Trophoblast cell (in vitro differentiated cells and primary cell): ENCODE data around the gene POC1A.

ENCODE experiments used
- DNase-seq, 2 donors: peaks; one replicate each; pipeline ENCODE4 v3.0.0-alpha.2; 2016
- H2AFZ ChIP-seq: 2 replicates; pipeline ENCODE4 v1.6.1; 2013; ENCODE audit warnings: low read length, moderate library complexity, mild to moderate bottlenecking; ENCODE audit not compliant: insufficient read depth, poor library complexity
- H2AK5ac ChIP-seq: 2 replicates; pipeline ENCODE4 v1.6.1; 2013; ENCODE audit warnings: mild to moderate bottlenecking, low read length
- H2BK120ac ChIP-seq: 2 replicates; pipeline ENCODE4 v1.6.1; 2013; ENCODE audit warnings: low read length, mild to moderate bottlenecking, moderate library complexity; ENCODE audit not compliant: insufficient read depth, poor library complexity
- H2BK12ac ChIP-seq: 2 replicates; pipeline ENCODE4 v1.6.1; 2013; ENCODE audit warnings: mild to moderate bottlenecking, low read length, moderate library complexity
- H2BK5ac ChIP-seq: 2 replicates; pipeline ENCODE4 v1.6.1; 2013; ENCODE audit warnings: low read length, low read depth, moderate library complexity, mild to moderate bottlenecking; ENCODE audit not compliant: poor library complexity
- H3K14ac ChIP-seq: 2 replicates; pipeline ENCODE4 v1.6.1; 2013; ENCODE audit warnings: mild to moderate bottlenecking, low read length
- H3K18ac ChIP-seq: 2 replicates; pipeline ENCODE4 v1.6.1; 2013; ENCODE audit warnings: mild to moderate bottlenecking, low read length
- H3K23ac ChIP-seq: 2 replicates; pipeline ENCODE4 v1.6.1; 2013; ENCODE audit warnings: low read length
- H3K27ac ChIP-seq: 2 replicates; pipeline ENCODE4 v1.5.1; 2013; ENCODE audit warnings: low read depth, mild to moderate bottlenecking, inconsistent platforms, low read length, moderate library complexity
- H3K27me3 ChIP-seq: 2 replicates; pipeline ENCODE4 v1.6.1; 2013; ENCODE audit warnings: inconsistent platforms, mild to moderate bottlenecking, low read length, moderate library complexity; ENCODE audit not compliant: insufficient read depth
- H3K36me3 ChIP-seq, 2 experiments: 1 replicate in 1 of 2; 2 replicates in 1 of 2; pipeline ENCODE4 v1.6.1; 2013; ENCODE audit warnings: low read length in 2 of 2, mild to moderate bottlenecking in 2 of 2, moderate library complexity in 1 of 2; ENCODE audit not compliant: insufficient read depth in 2 of 2, control insufficient read depth in 1 of 2
- H3K4ac ChIP-seq: 2 replicates; pipeline ENCODE4 v1.6.1; 2013; ENCODE audit warnings: low read depth, mild to moderate bottlenecking, low read length, moderate library complexity
- H3K4me1 ChIP-seq, 2 experiments: 1 replicate in 1 of 2; 2 replicates in 1 of 2; pipeline ENCODE4 v1.6.1; 2013; ENCODE audit warnings: low read length in 2 of 2, mild to moderate bottlenecking in 2 of 2, moderate library complexity in 1 of 2; ENCODE audit not compliant: insufficient read depth in 2 of 2, control insufficient read depth in 1 of 2
- H3K4me2 ChIP-seq: 2 replicates; pipeline ENCODE4 v1.6.1; 2013; ENCODE audit warnings: inconsistent platforms, mild to moderate bottlenecking, low read length, moderate library complexity
- H3K4me3 ChIP-seq: 2 replicates; pipeline ENCODE4 v1.5.1; 2013; ENCODE audit warnings: mild to moderate bottlenecking, low read depth, low read length, inconsistent platforms
- H3K79me1 ChIP-seq: one replicate; pipeline ENCODE4 v1.6.1; 2013; ENCODE audit warnings: low read length
- H3K79me2 ChIP-seq: 2 replicates; pipeline ENCODE4 v1.6.1; 2013; ENCODE audit warnings: low read length, mild to moderate bottlenecking; ENCODE audit not compliant: control insufficient read depth, insufficient read depth, poor library complexity
- H3K9ac ChIP-seq: 2 replicates; pipeline ENCODE4 v1.6.1; 2013; ENCODE audit warnings: mild to moderate bottlenecking, low read length
- H3K9me3 ChIP-seq: 2 replicates; pipeline ENCODE4 v1.6.1; 2013; ENCODE audit warnings: low read depth, mild to moderate bottlenecking, control low read depth, inconsistent platforms, low read length; ENCODE audit not compliant: insufficient read depth
- H4K12ac ChIP-seq: 2 replicates; pipeline ENCODE4 v1.6.1; 2013; ENCODE audit warnings: low read depth, mild to moderate bottlenecking, low read length, moderate library complexity
- H4K8ac ChIP-seq: 2 replicates; pipeline ENCODE4 v1.6.1; 2013; ENCODE audit warnings: low read depth, mild to moderate bottlenecking, low read length, moderate library complexity
- H4K91ac ChIP-seq: one replicate; pipeline ENCODE4 v1.6.1; 2013; ENCODE audit warnings: low read depth, mild to moderate bottlenecking, low read length, moderate library complexity
- WGBS: extraction: QIAGEN DNeasy Blood & Tissue Kit; methylation state at CpG from one replicate; pipeline ENCODE4 v1.1.7; 2013; ENCODE audit warnings: missing lambda C conversion rate; ENCODE audit not compliant: insufficient read length, insufficient coverage; ENCODE audit errors: extremely low coverage; 5-methylcytosine and 5-hydroxymethylcytosine counted together

The POC1A gene

DNA sequence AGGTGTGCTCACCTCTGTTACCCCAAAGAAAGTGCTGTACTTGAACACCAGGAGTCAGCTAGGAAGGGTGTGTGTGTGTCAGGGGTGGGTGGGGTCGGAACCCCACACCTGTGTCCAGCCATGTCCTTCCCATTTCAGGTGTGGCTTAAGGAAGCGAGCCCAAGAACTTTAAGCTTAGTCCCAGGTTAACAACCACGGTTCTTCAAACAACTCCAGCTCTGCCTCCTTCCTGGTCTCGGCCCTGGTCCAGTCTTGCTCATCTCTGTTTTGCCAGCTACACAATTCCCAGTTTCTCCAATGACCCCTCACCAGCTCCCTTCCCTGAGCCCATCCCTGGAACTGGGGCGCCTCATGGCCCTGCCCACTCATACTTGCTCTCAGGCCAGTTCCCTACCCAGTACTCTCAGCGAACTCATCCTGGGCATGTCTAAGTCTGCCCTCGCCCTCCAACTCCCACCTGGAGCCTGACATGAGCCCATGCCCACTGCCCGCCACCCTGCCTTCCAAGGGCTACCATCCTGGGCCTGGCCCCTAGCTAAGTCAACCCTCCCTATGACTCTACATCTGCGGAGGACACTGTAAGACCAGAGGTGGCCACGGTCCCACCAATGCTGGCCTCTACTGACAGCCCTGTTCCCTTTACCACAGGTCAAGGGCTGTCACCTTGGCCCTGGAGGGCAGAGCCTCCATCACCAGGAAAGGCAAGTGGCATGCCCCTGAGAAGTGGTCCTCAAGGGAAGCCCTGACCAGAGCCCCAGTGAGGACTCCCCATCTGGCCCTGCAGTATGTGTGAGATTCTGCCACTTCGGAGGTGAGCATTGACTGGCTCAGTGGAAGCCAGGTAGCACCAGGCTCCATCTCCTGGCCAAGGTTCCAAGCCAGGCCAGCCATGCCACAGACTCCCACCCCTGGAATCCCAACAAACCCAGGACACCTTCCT is 9.2 kb downstream of the POC1A start:
- Histone ChIP-seq H2BK120ac (no peak overlapping the region), H2AFZ (no peak overlapping the region), H4K91ac (no peak overlapping the region), H3K4ac (no peak overlapping the region), H3K27me3 (no peaks in the 10 kb centered on the region), H3K79me2 (no peaks in the 10 kb centered on the region), H3K4me3 (no peak overlapping the region), H3K23ac (no peak overlapping the region), H3K9ac (no peak overlapping the region), H3K14ac (no peak overlapping the region), H2BK12ac (no peak overlapping the region), H3K18ac (no peak overlapping the region), H3K4me1 (peaks cover 0 to 2% of the 10 kb centered on the region in 2 experiments), H4K12ac (no peak overlapping the region), H3K4me2 (no peak overlapping the region), H2AK5ac (no peak overlapping the region), H3K9me3 (peaks cover 2% of the 10 kb centered on the region), H3K36me3 (peaks cover 57 to 59% of the 10 kb centered on the region in 2 experiments), H2BK5ac (no peak overlapping the region), H3K79me1 (no peaks in the 10 kb centered on the region), H4K8ac (no peak overlapping the region), H3K27ac (no peak overlapping the region)
- WGBS, result no CpG with 5 or more reads among the region's 11 CpGs
- DNase-seq, result no peak

GRCh38 chr3:52144034-52144795 is 10.0 kb downstream of the POC1A start:
- Histone ChIP-seq H4K91ac (no peak overlapping the region), H3K23ac (no peak overlapping the region), H3K79me1 (no peaks in the 10 kb centered on the region), H2BK12ac (no peak overlapping the region), H3K4ac (no peak overlapping the region), H2AFZ (no peak overlapping the region), H3K4me1 (peaks cover 0 to 2% of the 10 kb centered on the region in 2 experiments), H3K9ac (no peak overlapping the region), H3K27me3 (no peaks in the 10 kb centered on the region), H4K8ac (no peak overlapping the region), H3K4me3 (no peak overlapping the region), H3K4me2 (no peak overlapping the region), H2BK120ac (no peak overlapping the region), H3K27ac (no peak overlapping the region), H2AK5ac (no peak overlapping the region), H3K9me3 (peaks cover 2% of the 10 kb centered on the region), H4K12ac (no peak overlapping the region), H3K14ac (no peak overlapping the region), H3K79me2 (no peaks in the 10 kb centered on the region), H3K18ac (no peak overlapping the region), H2BK5ac (no peak overlapping the region), H3K36me3 (peaks cover 48 to 50% of the 10 kb centered on the region in 2 experiments)
- DNase-seq, result peak; percentile 61 to 81
- WGBS, result no CpG with 5 or more reads among the region's 3 CpGs

DNA sequence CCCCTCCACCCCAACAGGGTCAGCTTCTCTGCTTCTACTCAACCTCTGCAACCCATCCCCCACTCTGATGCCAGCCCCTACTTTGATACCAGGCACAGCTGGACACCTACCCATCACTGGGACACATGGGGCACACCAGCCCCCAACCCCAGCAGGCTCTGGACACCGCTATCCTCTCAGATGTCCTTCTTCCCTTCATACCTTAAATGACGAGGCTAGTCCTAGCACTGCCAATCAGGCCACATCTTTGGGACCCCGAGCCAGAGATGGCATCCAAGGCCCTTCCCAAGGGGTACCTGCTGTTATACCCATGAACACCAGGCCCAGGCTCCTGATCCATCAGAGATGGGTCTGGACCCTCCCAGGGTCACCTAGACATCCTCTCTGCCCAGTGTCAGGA is 10.6 kb downstream of the POC1A start:
- H2BK12ac ChIP-seq, result no peak overlapping the region
- H3K4me1 ChIP-seq, result peaks cover 0 to 2% of the 10 kb centered on the region in 2 experiments
- H3K27me3 ChIP-seq, result no peaks in the 10 kb centered on the region
- H3K9ac ChIP-seq, result no peak overlapping the region
- no peak overlapping the region for H3K18ac ChIP-seq
- no peak overlapping the region for H3K4ac ChIP-seq
- H3K23ac ChIP-seq, result no peak overlapping the region
- no peaks in the 10 kb centered on the region for H3K79me1 ChIP-seq
- H3K4me2 ChIP-seq, result no peak overlapping the region
- WGBS, result no CpG with 5 or more reads among the region's 3 CpGs
- no peak overlapping the region for H2AK5ac ChIP-seq
- H4K12ac ChIP-seq, result no peak overlapping the region
- no peak overlapping the region for H2BK120ac ChIP-seq
- no peak overlapping the region for H3K27ac ChIP-seq
- H3K79me2 ChIP-seq, result no peaks in the 10 kb centered on the region
- no peak overlapping the region for H4K91ac ChIP-seq
- no peaks in the 10 kb centered on the region for H3K9me3 ChIP-seq
- H2AFZ ChIP-seq, result no peak overlapping the region
- H2BK5ac ChIP-seq, result no peak overlapping the region
- H3K36me3 ChIP-seq, result peaks cover 46 to 47% of the 10 kb centered on the region in 2 experiments
- no peak overlapping the region for H3K14ac ChIP-seq
- H3K4me3 ChIP-seq, result no peak overlapping the region
- H4K8ac ChIP-seq, result no peak overlapping the region
- DNase-seq, result no peak

- no peaks in the 10 kb centered on the region for H3K9me3 ChIP-seq
- H3K4me3 ChIP-seq, result no peak overlapping the region
- H3K9ac ChIP-seq, result no peak overlapping the region
- no peak overlapping the region for H3K4me2 ChIP-seq
- H4K8ac ChIP-seq, result no peak overlapping the region
- H2AFZ ChIP-seq, result no peak overlapping the region
- H2BK5ac ChIP-seq, result no peak overlapping the region
- no peak overlapping the region for H2BK120ac ChIP-seq
- no peak overlapping the region for H2AK5ac ChIP-seq
- H2BK12ac ChIP-seq, result no peak overlapping the region
- no peaks in the 10 kb centered on the region for H3K79me2 ChIP-seq
- peaks cover 0 to 2% of the 10 kb centered on the region in 2 experiments for H3K4me1 ChIP-seq
- H4K12ac ChIP-seq, result no peak overlapping the region
- H3K14ac ChIP-seq, result no peak overlapping the region
- no peak for DNase-seq
- WGBS, result no CpG with 5 or more reads among the region's 4 CpGs
- no peak overlapping the region for H3K23ac ChIP-seq
- H4K91ac ChIP-seq, result no peak overlapping the region
- H3K36me3 ChIP-seq, result peaks cover 45 to 49% of the 10 kb centered on the region in 2 experiments
- no peak overlapping the region for H3K18ac ChIP-seq
- H3K27me3 ChIP-seq, result no peaks in the 10 kb centered on the region
- H3K4ac ChIP-seq, result no peak overlapping the region
- no peaks in the 10 kb centered on the region for H3K79me1 ChIP-seq
- no peak overlapping the region for H3K27ac ChIP-seq
Measured at GRCh38 chr3:52143156-52143555, 11.1 kb downstream of the POC1A start.
